K562 (cell line): ENCODE measurements around the gene PTPN5. TPM values are rescaled to one million over a fixed set of nuclear protein-coding genes. Genes with fewer than 3 reads are reported as not detected.

ENCODE experiments used
- ATAC-seq: fragments of 200-7000 bp; cut with Tn5 transposase; 3 replicates; pipeline ENCODE4 v1.9.1; 2020; ENCODE audit warnings: moderate library complexity
- BruUV-seq: library from RNA; stranded (reverse); fragments of 400-500 nt; replicated peaks from 2 replicates; lab custom pipeline; 2021; lab: Mats Ljungman, UMichigan
- CTCF ChIA-PET: fragments of 300-600 bp; formaldehyde crosslinking; extraction: SDS; loops from one replicate; lab custom pipeline; 2021; ENCODE audit warnings: low intra/inter-chr PET ratio; lab: Yijun Ruan, JAX
- POLR2A ChIA-PET: fragments of 300-600, 350-650 bp; sonication (Branson Sonifier 250); formaldehyde crosslinking; extraction: SDS; loops from one replicate; lab custom pipeline; 2021; ENCODE audit warnings: antibody characterized with exemption, inconsistent platforms; lab: Yijun Ruan, JAX
- DNase-seq, 4 experiments: peaks; one replicate each; pipeline versions ENCODE4 v3.0.0 to v3.0.0-alpha.2; 2011 to 2018; ENCODE audit warnings: low spot score in 3 of 4, mixed read lengths in 3 of 4; ENCODE audit errors: extremely low read depth in 1 of 4
- FAIRE-seq: peaks from 2 replicates; lab custom pipeline; 2011; peaks lifted over from hg19 to GRCh38; lab: Jason Lieb, UNC
- H2AFZ ChIP-seq: 2 replicates; pipeline ENCODE4 v1.6.0; 2011; ENCODE audit warnings: low read depth, low read length, control low read depth, inconsistent platforms
- H3K27ac ChIP-seq: fragments of 200-600 bp; 3 replicates; pipeline ENCODE4 v1.8.0; 2011; ENCODE audit warnings: low read depth, mild to moderate bottlenecking, control low read depth, inconsistent platforms, low read length, moderate library complexity, mixed read lengths; ENCODE audit errors: extremely low read depth
- H3K27me3 ChIP-seq, 2 experiments: fragments of 300-600 bp in 1 of 2; 2 replicates in 1 of 2; 3 replicates in 1 of 2; pipeline versions ENCODE4 v1.6.0 to v1.8.0; 2011; ENCODE audit warnings: inconsistent platforms in 2 of 2, low read length in 2 of 2, mild to moderate bottlenecking in 1 of 2, mixed read lengths in 1 of 2, moderate library complexity in 1 of 2; ENCODE audit not compliant: control insufficient read depth in 2 of 2, insufficient read depth in 2 of 2
- H3K36me3 ChIP-seq: fragments of 300-600 bp; 3 replicates; pipeline ENCODE4 v1.8.0; 2011; ENCODE audit warnings: mild to moderate bottlenecking, low read length, inconsistent platforms; ENCODE audit not compliant: control insufficient read depth, insufficient read depth
- H3K4me1 ChIP-seq, 2 experiments: fragments of 200-600 bp in 1 of 2; replicated peaks in 1 of 2; 2 replicates in 1 of 2; 3 replicates in 1 of 2; pipeline versions ENCODE4 v1.5.1 to v1.8.0; 2011; ENCODE audit warnings: inconsistent platforms in 2 of 2, low read length in 2 of 2, mild to moderate bottlenecking in 1 of 2, mixed read lengths in 1 of 2, moderate library complexity in 1 of 2; ENCODE audit not compliant: control insufficient read depth in 2 of 2, insufficient read depth in 2 of 2
- H3K4me2 ChIP-seq: 2 replicates; pipeline ENCODE4 v1.6.1; 2011; ENCODE audit warnings: low read length, control low read depth, inconsistent platforms, mixed read lengths; ENCODE audit not compliant: insufficient read depth
- H3K4me3 ChIP-seq: fragments of 200-600 bp; sonication (generic), shearing (Covaris generic); 2 replicates; pipeline ENCODE4 v1.5.1; 2016; ENCODE audit warnings: control low read depth, inconsistent platforms
- H3K79me2 ChIP-seq: fragments of 200-600 bp; 3 replicates; pipeline ENCODE4 v1.8.0; 2011; ENCODE audit warnings: low read length, inconsistent platforms; ENCODE audit not compliant: control insufficient read depth, insufficient read depth
- H3K9ac ChIP-seq, 2 experiments: 2 replicates each; pipeline versions ENCODE4 v1.6.0 to v1.6.1; 2011; ENCODE audit warnings: low read depth in 2 of 2, low read length in 2 of 2, control low read depth in 1 of 2, inconsistent platforms in 1 of 2, mild to moderate bottlenecking in 1 of 2, mixed read lengths in 1 of 2; ENCODE audit not compliant: insufficient read depth in 1 of 2
- H3K9me1 ChIP-seq: one replicate; pipeline ENCODE4 v1.6.0; 2011; ENCODE audit warnings: inconsistent platforms, mild to moderate bottlenecking, low read length, moderate library complexity; ENCODE audit not compliant: control insufficient read depth, insufficient read depth
- H3K9me3 ChIP-seq: replicated peaks from 2 replicates; pipeline ENCODE4 v1.5.1; 2011; ENCODE audit warnings: low read depth, low read length, inconsistent platforms; ENCODE audit not compliant: control insufficient read depth, insufficient read depth
- H4K20me1 ChIP-seq: replicated peaks from 2 replicates; pipeline ENCODE4 v1.6.1; 2011; ENCODE audit warnings: low read length, inconsistent platforms, mixed read lengths; ENCODE audit not compliant: control insufficient read depth, insufficient read depth
- ARHGAP35 ChIP-seq: fragments of 450-650 bp; IDR thresholded peaks from 2 replicates; pipeline ENCODE4 v1.6.1; 2018; ENCODE audit not compliant: partially characterized antibody
- ARID1B ChIP-seq: fragments of 450-650 bp; IDR thresholded peaks from 2 replicates; pipeline ENCODE4 v1.6.1; 2016; ENCODE audit warnings: antibody characterized with exemption, mild to moderate bottlenecking, inconsistent platforms
- EHMT2 ChIP-seq: fragments of 450-650 bp; IDR thresholded peaks from 2 replicates; pipeline ENCODE4 v1.6.1; 2018; ENCODE audit warnings: antibody characterized with exemption
- HDAC2 ChIP-seq: fragments of 450-650 bp; IDR thresholded peaks from 2 replicates; pipeline ENCODE4 v1.6.1; 2016; ENCODE audit warnings: mild to moderate bottlenecking
- LCOR ChIP-seq: sonication (generic); formaldehyde crosslinking; IDR thresholded peaks from 2 replicates; pipeline ENCODE4 v1.8.0; 2022; ENCODE audit warnings: mild to moderate bottlenecking, missing genetic modification reagents
- NFE2 ChIP-seq: IDR thresholded peaks from 2 replicates; pipeline ENCODE4 v1.6.1; 2014; ENCODE audit warnings: antibody characterized with exemption, low read depth
- PHB ChIP-seq: fragments of 250-450 bp; sonication (Bioruptor Pico); IDR thresholded peaks from 2 replicates; pipeline ENCODE4 v1.5.0; 2021
- SUPT5H ChIP-seq: fragments of 450-650 bp; IDR thresholded peaks from 2 replicates; pipeline ENCODE4 v1.6.1; 2016
- TAF7 ChIP-seq: fragments of 450-650 bp; IDR thresholded peaks from 2 replicates; pipeline ENCODE4 v1.6.1; 2016; ENCODE audit warnings: missing genetic modification characterization, missing compliant biosample characterization
- ZBTB12 ChIP-seq: fragments of 250-450 bp; sonication (Bioruptor Pico); IDR thresholded peaks from 2 replicates; pipeline ENCODE4 v1.4.0; 2020
- ZNF121 ChIP-seq: sonication (generic); formaldehyde crosslinking; conservative IDR thresholded peaks from 2 replicates; pipeline ENCODE4 v1.8.0; 2022; ENCODE audit warnings: missing genetic modification reagents
- WGBS: fragments of 100-300 bp; shearing (Covaris generic); methylation state at CpG from one replicate; pipeline ENCODE4 v1.1.6; 2016; ENCODE audit warnings: low coverage, mixed read lengths; ENCODE audit not compliant: insufficient coverage; ENCODE audit errors: missing lambda C conversion rate; 5-methylcytosine and 5-hydroxymethylcytosine counted together
- in situ Hi-C: fragments of 300-500 bp; cut with MboI; formaldehyde crosslinking; loops from 4 replicates; pipeline ENCODE4 v1.15.0; 2018; ENCODE audit warnings: inconsistent platforms, mixed read lengths
- intact Hi-C: fragments of 100-400 bp; cut with micrococcal nuclease; formaldehyde crosslinking; loops from 2 replicates; pipeline ENCODE4 v1.14.2; 2022
- polyA plus RNA-seq, 8 experiments: library from polyadenylated mRNA; depleted of rRNA in 4 of 8; stranded (reverse) in 5 of 8; unstranded in 3 of 8; fragments of >200 nt; fragmentation: Nextera tagmentation in 2 of 8; fragmentation: Illumina TruSeq in 1 of 8; extraction: Ambion mirVana in 2 of 8; extraction: Trizol in 1 of 8; gene quantifications; 2 replicates each; pipeline versions ENCODE4 v1.2.1 to v1.2.3, GENCODE V29; 2011 to 2014; ENCODE audit warnings: inconsistent platforms in 1 of 8, missing spikeins in 1 of 8
- total RNA-seq, 7 experiments: library from RNA; depleted of rRNA in 6 of 7; stranded (reverse); fragments of >200 nt in 6 of 7; fragmentation: Illumina TruSeq in 2 of 7; extraction: Trizol in 2 of 7; gene quantifications; 2 replicates each; pipeline versions ENCODE4 v1.2.1 to v1.2.3, GENCODE V29; 2011 to 2021; ENCODE audit warnings: low replicate concordance in 1 of 7
- TF ChIP-seq, protein P1 (sequence below), 2 experiments: fragments of 250-450 bp in 1 of 2; fragments of 450-650 bp in 1 of 2; sonication (Bioruptor Pico) in 1 of 2; IDR thresholded peaks; 2 replicates each; pipeline versions ENCODE4 v1.6.1 to v1.8.0; 2016 to 2021; ENCODE audit warnings: mild to moderate bottlenecking in 2 of 2, moderate library complexity in 2 of 2, missing compliant biosample characterization in 1 of 2, missing genetic modification characterization in 1 of 2

Gene PTPN5
- total and polyA plus RNA-seq, 9 of the 15 experiments (the other 6 are each of a cell fraction or from before 2014, with no cell fraction given): not detected

GRCh38 chr11:18773681-18774080 is 17.9 kb downstream of the PTPN5 start:
- no peak for FAIRE-seq
- no peak for ATAC-seq
- H3K4me3 ChIP-seq: no peak overlapping the region
- ChIA-PET POLR2A (interaction anchor here (0.6 to 0.8 kb wide), 2 partner anchors 33 to 189 kb away, joined by 3 to 4 read pairs; no protein-coding TSS in a partner anchor), CTCF (no interaction called here)
- H2AFZ ChIP-seq: no peak overlapping the region
- H3K4me2 ChIP-seq: no peak overlapping the region
- H3K9ac ChIP-seq: no peak overlapping the region
- DNase-seq: no peak
- H3K79me2 ChIP-seq: no peaks in the 10 kb centered on the region
- BruUV-seq: no TSS peak
- H3K27ac ChIP-seq: no peak overlapping the region
- no peaks in the 10 kb centered on the region for H3K9me1 ChIP-seq
- in situ Hi-C loops (no loop called here), intact Hi-C loops (no loop called here)
- no peaks in the 10 kb centered on the region; a peak in 1 of 5 replicates for H3K4me1 ChIP-seq
- TF ChIP-seq NFE2 (no peak), ZNF121 (no peak), LCOR (CRISPR knock-in tag) (no peak)
- 3% methylated on average over 3 of the region's 3 CpGs for whole genome bisulfite sequencing
- peaks cover 8% of the 10 kb centered on the region for H4K20me1 ChIP-seq
- peaks cover 2 to 53% of the 10 kb centered on the region in 2 experiments; a peak in 4 of 5 replicates for H3K27me3 ChIP-seq
- H3K9me3 ChIP-seq: no peaks in the 10 kb centered on the region
- no peaks in the 10 kb centered on the region for H3K36me3 ChIP-seq

DNA sequence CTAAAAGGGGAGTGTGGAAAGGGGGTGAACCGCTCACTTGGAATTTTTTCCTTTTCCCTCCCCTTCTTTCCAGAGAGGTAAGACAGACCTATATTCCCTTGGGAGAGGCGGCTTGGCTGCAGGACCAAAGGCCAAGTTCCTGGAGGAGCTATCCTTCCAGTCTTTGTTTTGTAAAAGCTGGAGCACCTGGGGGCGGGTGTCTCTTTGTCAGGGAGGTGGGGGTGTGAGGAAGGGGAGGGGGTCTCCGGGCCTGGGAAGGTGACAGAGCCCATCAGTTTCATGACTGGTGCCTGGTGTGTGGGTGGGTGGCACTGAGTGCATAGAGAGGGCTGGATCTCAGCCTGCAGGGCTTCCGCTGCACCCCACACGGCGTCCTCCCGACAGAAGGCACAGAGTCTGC is 18.5 kb downstream of the PTPN5 start:
- Histone ChIP-seq H3K4me3 (no peak overlapping the region), H3K36me3 (no peaks in the 10 kb centered on the region), H3K9ac (no peak overlapping the region; a peak in 1 of 4 replicates), H4K20me1 (peaks cover 8% of the 10 kb centered on the region), H2AFZ (no peak overlapping the region), H3K79me2 (no peaks in the 10 kb centered on the region), H3K9me1 (no peaks in the 10 kb centered on the region), H3K4me1 (no peaks in the 10 kb centered on the region; a peak in 1 of 5 replicates), H3K27ac (no peak overlapping the region), H3K4me2 (no peak overlapping the region), H3K9me3 (no peaks in the 10 kb centered on the region), H3K27me3 (peaks cover 2 to 53% of the 10 kb centered on the region in 2 experiments; a peak in 4 of 5 replicates)
- ATAC-seq (no peak), FAIRE-seq (no peak), DNase-seq (no peak)
- intact Hi-C loops (no loop called here), in situ Hi-C loops (no loop called here)
- WGBS: 0% methylated on average over 7 of the region's 8 CpGs
- ChIA-PET POLR2A (interaction anchor here (0.6 to 0.8 kb wide), 3 partner anchors 8 to 189 kb away, joined by 3 to 4 read pairs (median 3); no protein-coding TSS in a partner anchor), CTCF (no interaction called here)
- no TSS peak for BruUV-seq
- TF ChIP-seq HDAC2 (no peak), PHB (CRISPR knock-in tag) (no peak), ARHGAP35 (no peak), SUPT5H (no peak), EHMT2 (no peak), ARID1B (no peak), TAF7 (tag) (no peak), ZBTB12 (no peak)
- TF ChIP-seq, protein P1, sequence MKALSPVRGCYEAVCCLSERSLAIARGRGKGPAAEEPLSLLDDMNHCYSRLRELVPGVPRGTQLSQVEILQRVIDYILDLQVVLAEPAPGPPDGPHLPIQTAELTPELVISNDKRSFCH (CRISPR knock-in tag; IDR thresholded peaks at IDR 0.05): no peak
- TF ChIP-seq, protein P1 (tag; IDR thresholded peaks at IDR 0.05): no peak
